Thyroid gland (tissue), 4 donors: ENCODE measurements around the gene SLC29A3.

ENCODE experiments used
- CTCF ChIP-seq, 6 experiments: fragments of 200-600 bp in 3 of 6; fragments of 450-650 bp in 3 of 6; sonication (generic) in 3 of 6; IDR thresholded peaks; one replicate each; pipeline ENCODE4 v1.5.1; 2016 to 2019; ENCODE audit warnings: antibody characterized with exemption in 6 of 6, mild to moderate bottlenecking in 2 of 6, inconsistent platforms in 1 of 6, moderate library complexity in 1 of 6
- POLR2A ChIP-seq, 2 donors: fragments of 450-650 bp; IDR thresholded peaks; one replicate each; pipeline ENCODE4 v1.6.1; 2017; ENCODE audit warnings: antibody characterized with exemption in 2 of 2, mild to moderate bottlenecking in 2 of 2, moderate library complexity in 1 of 2

GRCh38 chr10:71349406-71349805 is 30.3 kb downstream of the SLC29A3 start:
- TF ChIP-seq CTCF (IDR thresholded peaks at IDR 0.05) (no peak), POLR2A (IDR thresholded peaks at IDR 0.05) (no peak)
